Calu3 (cell line): ENCODE measurements around the gene EIF2B2. TPM values are rescaled to one million over a fixed set of nuclear protein-coding genes. Genes with fewer than 3 reads are reported as not detected.

Experiments used
- BruUV-seq: library from RNA; stranded (reverse); fragments of 400-500 nt; replicated peaks from 2 replicates; lab custom pipeline; 2021; lab: Mats Ljungman, UMichigan
- CTCF ChIA-PET: fragments of 300-600 bp; sonication (Branson Sonifier 250); formaldehyde crosslinking; loops from one replicate; lab custom pipeline; 2022; ENCODE audit warnings: antibody characterized with exemption; lab: Charles Lee
- DNase-seq: peaks from one replicate; pipeline ENCODE4 v3.0.0; 2022
- H3K27ac Mint-ChIP-seq: one replicate; pipeline ENCODE4 v1.8.0; 2022; ENCODE audit warnings: mixed read lengths; ENCODE audit not compliant: unreplicated experiment
- H3K27me3 Mint-ChIP-seq: one replicate; pipeline ENCODE4 v1.8.0; 2022; ENCODE audit warnings: mixed read lengths; ENCODE audit not compliant: unreplicated experiment
- H3K36me3 Mint-ChIP-seq: one replicate; pipeline ENCODE4 v1.8.0; 2022; ENCODE audit warnings: mild to moderate bottlenecking, moderate library complexity, mixed read lengths; ENCODE audit not compliant: insufficient read depth, unreplicated experiment
- H3K4me1 Mint-ChIP-seq: one replicate; pipeline ENCODE4 v1.8.0; 2022; ENCODE audit warnings: mild to moderate bottlenecking, low read depth, mixed read lengths; ENCODE audit not compliant: unreplicated experiment
- H3K4me3 Mint-ChIP-seq: one replicate; pipeline ENCODE4 v1.8.0; 2022; ENCODE audit warnings: mild to moderate bottlenecking, low read depth, moderate library complexity, mixed read lengths; ENCODE audit not compliant: unreplicated experiment
- H3K9me3 Mint-ChIP-seq: one replicate; pipeline ENCODE4 v1.8.0; 2022; ENCODE audit warnings: low read depth, mixed read lengths; ENCODE audit not compliant: unreplicated experiment
- intact Hi-C: fragments of 100-400 bp; cut with micrococcal nuclease; formaldehyde crosslinking; loops from one replicate; pipeline ENCODE4 v1.10.0; 2022; ENCODE audit not compliant: unreplicated experiment
- total RNA-seq: library from RNA; stranded (reverse); gene quantifications from 2 replicates; pipeline ENCODE4 v1.2.3, GENCODE V29; 2022
- TF ChIP-seq, protein P1 (sequence below): fragments of 200-600 bp; IDR thresholded peaks from one replicate; pipeline ENCODE4 v1.8.0; 2022; ENCODE audit warnings: antibody characterized with exemption; ENCODE audit not compliant: unreplicated experiment

Gene EIF2B2
- total RNA-seq, 1 experiment from 2014 or later = 41.2 TPM

DNA sequence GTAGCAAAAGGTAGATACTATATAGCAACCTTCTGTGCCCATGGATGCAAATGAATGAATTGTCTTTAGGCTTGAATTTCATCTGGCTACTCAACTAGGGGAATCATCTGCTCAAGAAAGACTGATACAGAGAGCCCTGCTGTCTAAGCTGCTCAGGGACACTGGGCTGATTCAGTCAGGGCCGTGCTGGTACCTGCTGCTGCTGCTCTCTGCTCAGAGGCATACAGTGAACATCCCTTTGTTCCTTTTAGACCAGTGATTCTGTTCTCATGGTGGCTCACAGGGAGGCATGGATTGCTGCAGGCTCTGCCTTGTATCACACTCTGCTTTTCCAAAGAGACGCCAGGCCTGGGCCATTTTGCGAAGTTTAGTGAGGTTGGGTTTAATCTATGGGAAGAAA, 14.1 kb downstream of the EIF2B2 start:
- intact Hi-C loops = no loop called here
- Mint-ChIP-seq H3K27ac (no peak overlapping the region), H3K36me3 (peaks cover 27% of the 10 kb centered on the region)

DNA sequence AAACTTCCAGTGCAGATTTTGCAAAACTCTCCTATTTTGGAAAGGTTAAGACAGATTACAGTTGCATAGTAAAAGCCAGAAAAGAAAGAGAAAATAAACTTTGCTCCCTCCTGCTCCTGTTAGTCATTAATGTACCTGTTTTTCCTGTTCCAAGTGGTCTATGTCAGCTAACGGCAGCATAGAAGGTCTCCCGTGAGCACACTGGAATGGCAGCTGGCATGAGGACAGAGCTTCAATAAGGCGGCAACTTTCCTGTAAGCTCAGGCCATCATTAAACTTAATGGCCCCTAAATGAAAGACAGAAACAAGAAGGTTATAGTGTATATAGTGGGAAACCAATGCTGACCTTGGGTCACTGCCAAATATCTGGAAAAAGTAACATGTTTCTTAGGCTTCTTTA, 16.0 kb downstream of the EIF2B2 start:
- H3K4me3 Mint-ChIP-seq = peak overlapping the region; percentile 46
- peaks cover 34% of the 10 kb centered on the region for H3K36me3 Mint-ChIP-seq
- no TSS peak for BruUV-seq
- TF ChIP-seq, protein P1, sequence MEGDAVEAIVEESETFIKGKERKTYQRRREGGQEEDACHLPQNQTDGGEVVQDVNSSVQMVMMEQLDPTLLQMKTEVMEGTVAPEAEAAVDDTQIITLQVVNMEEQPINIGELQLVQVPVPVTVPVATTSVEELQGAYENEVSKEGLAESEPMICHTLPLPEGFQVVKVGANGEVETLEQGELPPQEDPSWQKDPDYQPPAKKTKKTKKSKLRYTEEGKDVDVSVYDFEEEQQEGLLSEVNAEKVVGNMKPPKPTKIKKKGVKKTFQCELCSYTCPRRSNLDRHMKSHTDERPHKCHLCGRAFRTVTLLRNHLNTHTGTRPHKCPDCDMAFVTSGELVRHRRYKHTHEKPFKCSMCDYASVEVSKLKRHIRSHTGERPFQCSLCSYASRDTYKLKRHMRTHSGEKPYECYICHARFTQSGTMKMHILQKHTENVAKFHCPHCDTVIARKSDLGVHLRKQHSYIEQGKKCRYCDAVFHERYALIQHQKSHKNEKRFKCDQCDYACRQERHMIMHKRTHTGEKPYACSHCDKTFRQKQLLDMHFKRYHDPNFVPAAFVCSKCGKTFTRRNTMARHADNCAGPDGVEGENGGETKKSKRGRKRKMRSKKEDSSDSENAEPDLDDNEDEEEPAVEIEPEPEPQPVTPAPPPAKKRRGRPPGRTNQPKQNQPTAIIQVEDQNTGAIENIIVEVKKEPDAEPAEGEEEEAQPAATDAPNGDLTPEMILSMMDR = no peak
- H3K4me1 Mint-ChIP-seq = peaks cover 14% of the 10 kb centered on the region
- DNase-seq = peak; percentile 50
- no peaks in the 10 kb centered on the region for H3K9me3 Mint-ChIP-seq
- H3K27me3 Mint-ChIP-seq = no peaks in the 10 kb centered on the region
- peak overlapping the region; percentile 33 for H3K27ac Mint-ChIP-seq
- intact Hi-C loops = no loop called here
- CTCF ChIA-PET = interaction anchor here (0.7 to 1.3 kb wide), 5 partner anchors 16 to 73 kb away, joined by 3 to 4 read pairs (median 4); partner anchors contain the start of genes ACYP1 and EIF2B2

More for the DNA sequence above, 14.1 kb downstream of the EIF2B2 start:
- no peak for DNase-seq
- H3K27me3 Mint-ChIP-seq = no peaks in the 10 kb centered on the region
- peaks cover 14% of the 10 kb centered on the region for H3K4me1 Mint-ChIP-seq
- TF ChIP-seq, protein P1 = no peak
- CTCF ChIA-PET = no interaction called here
- H3K9me3 Mint-ChIP-seq = no peaks in the 10 kb centered on the region
- H3K4me3 Mint-ChIP-seq = no peak overlapping the region
- no TSS peak for BruUV-seq

DNA sequence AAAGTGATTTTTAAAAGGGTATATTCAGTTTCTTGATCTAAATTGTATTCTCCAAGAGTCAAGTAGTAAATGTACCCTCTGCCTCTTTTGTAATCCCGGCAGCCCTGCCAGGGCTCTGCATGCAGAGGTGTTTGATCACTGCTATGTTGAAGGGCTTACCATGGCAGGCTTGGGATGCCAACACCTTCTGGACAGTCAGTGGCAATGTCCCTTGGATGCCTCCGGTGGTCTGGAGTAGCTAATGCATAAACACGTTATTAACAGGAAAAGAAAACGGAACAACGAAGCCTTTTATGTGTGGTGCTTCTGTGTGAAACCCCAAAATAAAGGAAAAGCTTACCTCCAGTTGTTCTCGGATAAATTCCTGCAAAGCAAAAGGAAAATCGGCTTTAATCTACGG, 19.9 kb downstream of the EIF2B2 start:
- no peaks in the 10 kb centered on the region for H3K27me3 Mint-ChIP-seq

DNA sequence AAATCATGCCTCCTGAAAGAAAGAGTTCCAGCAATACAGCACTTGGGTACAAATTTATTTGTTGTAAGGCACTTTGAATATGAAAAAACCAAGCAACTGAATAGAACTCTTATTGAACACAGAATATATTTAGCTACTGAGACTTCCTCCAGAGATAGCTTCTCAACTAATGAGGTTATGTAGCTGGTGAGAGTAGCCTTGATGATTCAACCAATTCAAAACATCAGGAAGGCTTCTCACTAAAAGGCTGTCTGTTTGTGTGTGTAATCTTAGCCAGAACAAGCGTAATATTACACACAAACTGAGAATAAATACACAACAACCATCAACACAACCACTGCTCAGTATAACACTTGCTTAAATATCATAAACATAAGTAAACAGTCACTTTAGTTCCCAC, 20.4 kb downstream of the EIF2B2 start:
- Mint-ChIP-seq H3K27me3 (no peaks in the 10 kb centered on the region), H3K27ac (no peak overlapping the region), H3K36me3 (peaks cover 22% of the 10 kb centered on the region), H3K4me1 (peaks cover 14% of the 10 kb centered on the region), H3K4me3 (no peak overlapping the region), H3K9me3 (no peaks in the 10 kb centered on the region)
- no peak for DNase-seq
- CTCF ChIA-PET = interaction anchor here (0.6 to 1.4 kb wide), 3 partner anchors 9 to 41 kb away, joined by 3 to 4 read pairs (median 3); partner anchors contain the start of gene ACYP1
- BruUV-seq = no TSS peak
- TF ChIP-seq, protein P1 = no peak
- intact Hi-C loops = loop anchor here (10.0 kb wide), 1 partner anchor 62 kb away; no protein-coding TSS in a partner anchor

More for the DNA sequence above, 19.9 kb downstream of the EIF2B2 start:
- Mint-ChIP-seq H3K4me1 (peaks cover 14% of the 10 kb centered on the region), H3K36me3 (peaks cover 25% of the 10 kb centered on the region), H3K9me3 (no peaks in the 10 kb centered on the region), H3K27ac (no peak overlapping the region), H3K4me3 (no peak overlapping the region)
- BruUV-seq = no TSS peak
- peak; percentile 32 for DNase-seq
- CTCF ChIA-PET = interaction anchor here (0.6 to 1.4 kb wide), 3 partner anchors 8 to 41 kb away, joined by 3 to 4 read pairs (median 3); partner anchors contain the start of gene ACYP1
- intact Hi-C loops = loop anchor here (10.0 kb wide), 1 partner anchor 62 kb away; no protein-coding TSS in a partner anchor
- TF ChIP-seq, protein P1 = no peak
